GM21367 (cell line): Measurements from ENCODE around the gene NCAN.

Experiments
- ATAC-seq: cut with Tn5 transposase; IDR thresholded peaks from one replicate; pipeline ENCODE4 v1.9.1; 2021; ENCODE audit not compliant: unreplicated experiment

Gene NCAN

GRCh38 chr19:19279062-19279612 lies 67.4 kb downstream of the NCAN start:
- no peak for ATAC-seq

GRCh38 chr19:19279853-19280252 lies 68.1 kb downstream of the NCAN start:
- no peak for ATAC-seq

- ATAC-seq: no peak
Measured at GRCh38 chr19:19280561-19280960, 68.8 kb downstream of the NCAN start.

GRCh38 chr19:19285686-19286085 lies 73.9 kb downstream of the NCAN start:
- no peak for ATAC-seq

GRCh38 chr19:19292607-19293006 lies 80.8 kb downstream of the NCAN start:
- ATAC-seq: no peak

- ATAC-seq: no peak
Measured at GRCh38 chr19:19294914-19295313, 83.2 kb downstream of the NCAN start.

GRCh38 chr19:19296953-19297689 lies 85.4 kb downstream of the NCAN start:
- ATAC-seq: no peak

GRCh38 chr19:19297759-19298158 lies 86.0 kb downstream of the NCAN start:
- ATAC-seq: no peak

- ATAC-seq: no peak
Measured at GRCh38 chr19:19300613-19301012, 88.9 kb downstream of the NCAN start.
